Fibroblast of pulmonary artery (primary cell): ENCODE data around the gene CIC.
A peak's percentile ranks its signal among the peaks of the same experiment; 100 is the strongest.
"Not testable (repeated sequence)": the region's sequence is repeated elsewhere in the genome, so short reads cannot be mapped to it uniquely, and the experiment has no call there.

Experiments used
- DNase-seq: peaks from one replicate; pipeline ENCODE4 v3.0.0-alpha.2; 2010; ENCODE audit warnings: low read depth
- H3K4me3 ChIP-seq: replicated peaks from 2 replicates; pipeline ENCODE4 v1.5.1; 2011; ENCODE audit warnings: low read depth, mild to moderate bottlenecking, control low read depth, low read length, moderate library complexity
- TF ChIP-seq, protein P1 (sequence below): IDR thresholded peaks from 2 replicates; pipeline ENCODE4 v1.5.1; 2011; ENCODE audit warnings: mild to moderate bottlenecking, control low read depth, low read length, inconsistent platforms; ENCODE audit errors: missing control alignments

CIC gene

DNA sequence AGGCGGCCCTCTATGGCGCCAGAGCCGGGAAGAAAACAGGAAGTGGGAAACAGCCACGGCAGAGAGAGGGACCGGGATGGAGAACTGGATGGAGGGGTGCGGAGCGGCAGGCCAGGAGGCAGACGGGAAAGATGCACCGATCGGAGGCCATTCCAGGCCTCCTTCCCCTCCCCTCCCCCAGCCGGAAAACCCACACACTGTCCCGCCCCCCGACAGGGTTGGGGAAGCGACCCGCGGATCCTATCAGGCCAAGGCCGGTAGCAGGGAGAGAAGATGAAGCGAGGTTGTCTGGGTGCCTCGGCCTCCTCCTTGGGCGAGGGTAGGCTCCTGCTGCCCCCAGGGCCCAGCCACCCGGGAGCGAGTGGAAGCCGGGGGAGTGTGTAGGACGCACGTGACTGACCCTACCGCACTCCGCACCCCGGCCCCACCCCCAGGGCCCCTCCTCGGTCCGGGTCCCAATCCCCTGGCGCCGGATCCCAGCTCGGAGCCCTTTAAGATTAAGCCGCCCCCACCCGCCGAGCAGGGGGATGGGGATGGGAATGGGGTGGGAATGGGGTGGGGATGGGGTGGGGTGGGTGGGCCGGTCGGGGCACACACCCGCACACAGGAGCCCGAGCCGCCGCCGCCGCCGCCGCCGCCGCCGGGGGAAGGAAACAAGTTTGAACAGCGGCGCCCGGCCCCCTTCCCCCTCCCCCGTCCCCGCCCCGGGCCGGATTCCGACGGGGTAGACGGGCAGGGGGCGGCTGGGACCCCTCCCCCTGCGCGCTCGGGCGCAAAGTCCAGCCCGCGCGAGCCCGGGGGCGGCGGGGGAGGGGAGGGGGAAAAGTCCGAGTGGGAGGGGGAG, 15.6 kb upstream of the CIC start:
- TF ChIP-seq, protein P1, sequence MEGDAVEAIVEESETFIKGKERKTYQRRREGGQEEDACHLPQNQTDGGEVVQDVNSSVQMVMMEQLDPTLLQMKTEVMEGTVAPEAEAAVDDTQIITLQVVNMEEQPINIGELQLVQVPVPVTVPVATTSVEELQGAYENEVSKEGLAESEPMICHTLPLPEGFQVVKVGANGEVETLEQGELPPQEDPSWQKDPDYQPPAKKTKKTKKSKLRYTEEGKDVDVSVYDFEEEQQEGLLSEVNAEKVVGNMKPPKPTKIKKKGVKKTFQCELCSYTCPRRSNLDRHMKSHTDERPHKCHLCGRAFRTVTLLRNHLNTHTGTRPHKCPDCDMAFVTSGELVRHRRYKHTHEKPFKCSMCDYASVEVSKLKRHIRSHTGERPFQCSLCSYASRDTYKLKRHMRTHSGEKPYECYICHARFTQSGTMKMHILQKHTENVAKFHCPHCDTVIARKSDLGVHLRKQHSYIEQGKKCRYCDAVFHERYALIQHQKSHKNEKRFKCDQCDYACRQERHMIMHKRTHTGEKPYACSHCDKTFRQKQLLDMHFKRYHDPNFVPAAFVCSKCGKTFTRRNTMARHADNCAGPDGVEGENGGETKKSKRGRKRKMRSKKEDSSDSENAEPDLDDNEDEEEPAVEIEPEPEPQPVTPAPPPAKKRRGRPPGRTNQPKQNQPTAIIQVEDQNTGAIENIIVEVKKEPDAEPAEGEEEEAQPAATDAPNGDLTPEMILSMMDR: no peak
- peak; percentile 48 for DNase-seq
- H3K4me3 ChIP-seq: peak overlapping the region; percentile 97

DNA sequence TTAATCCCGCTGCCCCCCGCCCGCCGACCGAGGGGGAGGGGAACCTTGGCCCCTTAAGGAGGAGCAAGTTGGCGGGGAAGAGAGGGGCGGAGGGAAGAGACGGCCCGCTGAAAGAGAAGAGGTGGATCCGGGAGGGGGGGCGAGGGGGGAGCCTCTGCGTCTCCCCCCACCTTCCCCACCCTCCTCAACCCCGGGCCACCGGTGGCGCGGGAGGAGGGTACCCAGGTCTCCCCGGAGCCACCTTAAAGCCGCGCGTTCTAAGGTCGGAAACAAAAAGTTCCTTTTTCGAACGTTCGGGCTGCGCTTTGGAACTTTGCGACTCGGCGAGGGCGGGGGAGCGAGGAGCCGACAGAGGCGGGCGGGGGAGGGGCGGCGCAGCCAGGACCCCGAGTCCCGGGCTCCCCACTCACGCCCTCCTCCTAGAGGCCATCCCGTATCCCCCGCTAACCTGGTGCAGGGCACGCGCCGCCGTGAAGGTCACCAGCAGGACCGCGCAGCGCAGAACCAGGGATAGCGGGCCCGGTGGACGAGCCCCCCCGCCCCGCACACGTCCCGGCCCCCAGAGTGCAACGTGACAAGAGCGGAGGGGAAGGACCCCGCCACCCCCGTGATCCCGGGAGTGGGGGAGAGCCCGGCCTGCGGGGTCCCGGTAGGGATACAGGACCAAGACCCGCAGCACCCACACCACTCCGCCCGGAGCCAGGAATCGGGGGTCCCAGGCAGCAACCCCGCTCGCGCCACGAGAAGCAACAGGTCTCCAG, 14.8 kb upstream of the CIC start:
- TF ChIP-seq, protein P1: no peak
- peak overlapping the region; percentile 97 for H3K4me3 ChIP-seq
- peak; percentile 57 for DNase-seq

DNA sequence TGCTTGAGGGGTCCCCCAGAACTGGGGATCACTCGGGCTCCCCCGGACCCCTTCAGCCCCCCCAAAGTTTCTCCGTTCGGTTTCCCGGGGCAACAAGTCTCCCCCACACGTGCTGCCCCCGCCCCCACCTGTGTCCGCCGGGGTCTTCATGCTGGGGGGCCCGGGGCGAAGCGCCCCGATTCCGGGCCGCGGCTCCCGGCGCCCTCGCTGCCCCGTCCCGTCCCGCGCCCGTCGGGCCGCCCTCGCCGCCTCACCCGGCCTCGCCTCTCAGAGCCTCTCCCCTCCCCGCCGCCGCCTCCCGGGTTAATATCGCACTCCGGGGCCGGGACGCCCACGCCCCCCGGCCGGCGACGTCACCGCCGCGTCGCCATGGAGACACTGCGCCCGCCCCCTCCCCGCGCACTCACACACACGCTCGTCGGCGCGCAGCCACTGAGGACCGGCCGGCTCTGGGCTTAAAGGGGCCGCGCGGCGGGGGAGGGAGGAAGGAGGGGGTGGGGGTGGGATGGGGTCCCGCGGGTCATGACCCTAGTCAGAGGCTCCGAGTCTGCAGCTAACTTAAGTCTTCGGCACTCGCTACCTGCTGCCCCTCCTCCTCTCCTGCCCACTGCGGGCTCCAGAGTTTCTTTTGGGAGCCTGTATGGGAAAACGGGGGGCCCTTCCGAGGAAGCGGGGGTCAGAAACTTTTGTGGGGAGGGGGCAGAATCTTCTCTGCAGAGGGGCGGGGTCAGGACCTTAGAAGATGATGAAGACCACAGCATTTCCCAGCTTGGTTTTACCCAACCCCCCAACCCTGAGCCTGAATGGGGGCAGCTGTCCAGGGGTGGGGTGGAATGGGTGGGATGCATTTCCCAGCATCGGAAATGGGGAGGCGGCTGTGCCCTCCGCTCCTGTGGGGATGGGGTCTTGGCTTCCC, 13.9 kb upstream of the CIC start, which contains the start of gene ERF:
Gene ERF, minus strand, starts transcription at position 279 of the 916 bp plus-strand sequence. Its CDS starts 129 bp downstream, at position 150.
- H3K4me3 ChIP-seq: peak within 1 kb of the TSS; percentile 97

DNA sequence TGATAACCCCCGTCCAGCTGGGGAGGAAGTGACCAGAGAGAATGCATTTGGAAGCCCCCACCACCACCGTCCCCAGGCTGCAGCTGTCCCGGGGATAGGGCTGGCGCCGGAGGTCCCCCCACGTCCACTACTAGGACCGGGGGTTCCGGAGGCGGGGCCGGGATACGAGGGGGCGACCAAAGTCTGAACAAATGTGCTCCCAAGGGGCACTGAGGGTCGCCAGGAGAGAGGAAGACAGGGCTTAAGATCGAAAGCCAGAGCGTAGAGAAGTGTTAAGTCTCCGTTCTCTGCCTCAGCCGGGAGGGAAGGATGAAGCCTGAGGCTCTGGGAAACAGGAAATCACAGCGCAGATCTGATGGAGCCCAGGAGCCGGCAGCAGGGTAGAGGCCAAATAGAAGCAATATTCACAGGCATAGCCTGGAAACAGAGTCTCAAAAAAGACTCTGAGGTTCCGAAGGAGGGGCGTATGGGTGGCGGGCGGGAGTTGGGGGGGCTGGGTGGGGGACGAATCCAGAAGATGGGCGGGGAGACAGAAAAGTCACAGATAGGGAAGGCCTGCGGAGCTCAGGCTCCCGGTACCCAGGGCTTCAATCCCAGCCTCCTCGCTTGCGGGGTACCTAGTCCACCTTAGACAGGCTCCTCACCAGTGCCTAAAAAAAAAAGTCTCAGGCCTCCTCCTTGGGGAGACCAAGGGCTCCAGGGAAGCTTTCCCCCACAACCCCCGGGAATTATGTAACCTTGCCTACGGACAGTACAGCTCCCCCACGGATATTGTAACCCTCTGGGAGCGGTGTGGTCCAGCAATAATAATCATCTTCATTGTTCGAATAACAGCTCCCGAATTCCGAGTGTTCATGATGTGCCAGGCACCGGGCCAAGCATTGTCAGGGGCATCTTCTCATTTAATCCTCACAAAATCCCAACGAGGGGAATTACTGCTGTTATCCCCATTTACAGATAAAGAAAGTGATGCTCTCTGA, 13.0 kb upstream of the CIC start:
- H3K4me3 ChIP-seq: peak overlapping the region; percentile 59
- TF ChIP-seq, protein P1: no peak
- DNase-seq: peak; percentile 78

More for the DNA sequence above, 13.9 kb upstream of the CIC start, which contains the start of gene ERF:
- TF ChIP-seq, protein P1: no peak
- DNase-seq: peak; percentile 92

DNA sequence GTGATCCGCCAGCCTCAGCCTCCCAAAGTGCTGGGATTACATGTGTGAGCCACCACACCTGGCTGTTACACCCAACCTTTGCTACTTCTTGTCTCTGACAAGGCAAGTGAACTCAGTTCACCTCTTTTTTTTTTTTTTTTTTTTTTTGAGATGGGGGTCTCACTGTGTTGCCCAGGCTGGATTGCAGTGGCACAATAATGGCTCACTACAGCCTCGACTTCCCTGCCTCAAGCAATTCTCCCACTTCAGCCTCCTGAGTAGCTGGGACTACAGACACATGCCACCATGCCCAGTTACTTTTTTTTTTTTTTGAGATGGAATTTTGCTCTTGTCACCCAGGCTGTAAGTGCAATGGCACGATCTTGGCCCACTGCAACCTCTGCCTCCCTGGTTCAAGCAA, 11.2 kb upstream of the CIC start:
- H3K4me3 ChIP-seq, DNase-seq: not testable (repeated sequence)

DNA sequence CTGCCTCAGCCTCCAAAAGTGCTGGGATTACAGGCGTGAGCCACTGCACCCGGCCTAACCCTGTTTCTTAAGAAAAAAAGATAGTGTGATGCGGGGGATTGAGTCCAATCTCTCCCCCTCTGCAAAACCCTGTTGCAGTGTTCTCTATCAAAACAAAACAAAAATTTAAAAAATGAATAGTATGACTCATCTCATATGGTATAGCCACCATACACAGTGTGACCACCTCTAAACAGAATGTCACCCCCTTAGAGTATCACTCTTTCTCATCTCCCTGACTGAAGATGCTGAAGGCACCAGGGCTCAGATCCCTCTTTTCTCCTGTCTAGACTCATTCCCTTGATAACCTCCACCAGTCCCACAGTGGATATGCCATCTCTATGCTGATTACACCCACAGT, 7.3 kb upstream of the CIC start:
- no peak overlapping the region for H3K4me3 ChIP-seq
- TF ChIP-seq, protein P1: no peak
- DNase-seq: no peak

DNA sequence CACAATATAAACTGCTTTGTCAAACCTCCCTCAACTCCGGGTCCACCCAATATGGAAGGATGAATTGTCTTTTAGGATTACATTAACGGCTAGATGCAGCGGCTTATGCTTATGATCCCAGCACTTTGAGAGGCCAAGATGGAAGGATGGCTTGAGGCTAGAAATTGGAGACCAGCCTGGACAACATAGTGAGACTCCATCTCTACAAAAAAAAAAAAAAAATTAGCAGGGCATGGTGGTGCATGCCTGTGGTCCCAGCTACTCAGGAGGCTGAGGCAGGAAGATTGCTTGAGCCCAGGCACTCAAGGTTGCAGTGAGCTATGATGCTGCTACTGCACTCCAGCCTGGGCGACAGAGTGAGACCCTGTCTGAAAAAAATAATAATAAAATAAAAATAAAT, 2.9 kb upstream of the CIC start:
- H3K4me3 ChIP-seq, DNase-seq: not testable (repeated sequence)

DNA sequence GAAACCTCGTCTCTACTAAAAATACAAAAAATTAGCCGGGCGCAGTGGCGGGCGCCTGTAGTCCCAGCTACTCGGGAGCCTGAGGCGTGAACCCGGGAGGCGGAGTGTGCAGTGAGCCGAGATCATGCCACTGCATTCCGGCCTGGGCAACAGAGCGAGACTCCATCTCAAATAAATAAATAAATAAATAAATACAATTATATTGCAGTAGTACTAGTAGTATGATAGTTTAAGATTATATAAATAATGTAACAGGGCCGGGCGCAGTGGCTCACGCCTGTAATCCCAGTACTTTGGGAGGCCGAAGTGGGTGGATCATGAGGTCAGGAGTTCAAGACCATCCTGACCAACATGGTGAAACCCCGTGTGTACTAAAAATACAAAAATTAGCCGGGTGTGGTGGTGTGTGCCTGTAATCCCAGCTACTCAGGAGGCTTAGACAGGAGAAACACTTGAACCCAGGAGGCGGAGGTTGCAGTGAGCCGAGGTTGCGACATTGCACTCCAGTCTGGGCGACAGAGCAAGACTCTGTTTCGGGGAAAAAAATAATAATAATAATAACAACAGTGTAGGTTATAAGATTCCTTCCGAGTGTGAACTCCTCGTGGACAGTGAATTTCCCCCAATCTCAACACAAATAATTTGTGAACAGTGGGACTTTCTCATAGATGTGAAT, 2.0 kb upstream of the CIC start:
- H3K4me3 ChIP-seq, DNase-seq: not testable (repeated sequence)
